Stimulated activated CD4-positive, alpha-beta T cell treated with anti-CD3 and anti-CD28 coated beads, Interleukin-2, amount 100 ng/mL, for 4 hours (primary cell): ENCODE measurements around the gene EARS2.
"Not testable (repeated sequence)": the region's sequence is repeated elsewhere in the genome, so short reads cannot be mapped to it uniquely, and the experiment has no call there.

Experiments
- DNase-seq: peaks from one replicate; pipeline ENCODE4 v3.0.0-alpha.2; 2020; ENCODE audit warnings: low read depth

EARS2 gene

GRCh38 chr16:23556881-23557778, at the start of gene EARS2, which contains the start of gene UBFD1:
Gene EARS2, minus strand, starts transcription at chr16:23557350. Its CDS starts 7 bp downstream, at chr16:23557343.
Gene UBFD1, plus strand, starts transcription at chr16:23557727. Its CDS starts 16 bp downstream, at chr16:23557743.
- DNase-seq: peak; percentile 95

- DNase-seq: no peak
Observed at GRCh38 chr16:23597003-23597756, 40.0 kb upstream of the EARS2 start.

GRCh38 chr16:23595951-23596720, 39.0 kb upstream of the EARS2 start, which contains the start of gene NDUFAB1:
Gene NDUFAB1, minus strand, starts transcription at chr16:23596316. Its CDS starts 26 bp downstream, at chr16:23596290.
- peak; percentile 85 for DNase-seq

GRCh38 chr16:23595246-23595950, 38.2 kb upstream of the EARS2 start:
- DNase-seq: no peak

GRCh38 chr16:23594186-23594585, 37.0 kb upstream of the EARS2 start:
- DNase-seq: no peak

GRCh38 chr16:23590181-23590580, 33.0 kb upstream of the EARS2 start:
- DNase-seq: no peak

- DNase-seq: no peak
Observed at GRCh38 chr16:23587726-23588125, 30.6 kb upstream of the EARS2 start.

GRCh38 chr16:23584186-23585076, 27.3 kb upstream of the EARS2 start:
- no peak for DNase-seq

GRCh38 chr16:23583271-23583670, 26.1 kb upstream of the EARS2 start:
- not testable (repeated sequence) for DNase-seq

- no peak for DNase-seq
Observed at GRCh38 chr16:23581764-23582163, 24.6 kb upstream of the EARS2 start.

GRCh38 chr16:23580391-23580790, 23.2 kb upstream of the EARS2 start:
- DNase-seq: no peak

GRCh38 chr16:23579371-23579770, 22.2 kb upstream of the EARS2 start:
- no peak for DNase-seq

- DNase-seq: no peak
Observed at GRCh38 chr16:23578101-23578830, 21.1 kb upstream of the EARS2 start.

- no peak for DNase-seq
Observed at GRCh38 chr16:23577493-23577892, 20.3 kb upstream of the EARS2 start.

- no peak for DNase-seq
Observed at GRCh38 chr16:23575834-23576233, 18.7 kb upstream of the EARS2 start.

GRCh38 chr16:23573817-23574216, 16.7 kb upstream of the EARS2 start:
- no peak for DNase-seq

GRCh38 chr16:23572394-23572793, 15.2 kb upstream of the EARS2 start:
- no peak for DNase-seq

GRCh38 chr16:23571895-23572294, 14.7 kb upstream of the EARS2 start:
- DNase-seq: no peak

GRCh38 chr16:23570992-23571632, 14.0 kb upstream of the EARS2 start:
- DNase-seq: no peak
